Ovary (tissue), 9 donors: Measurements from ENCODE around the gene ARHGAP9. TPM values are rescaled to one million over a fixed set of nuclear protein-coding genes. Genes with fewer than 3 reads are reported as not detected.
"Not testable (repeated sequence)": the region's sequence is repeated elsewhere in the genome, so short reads cannot be mapped to it uniquely, and the experiment has no call there.

Source experiments
- DNase-seq, 5 donors: peaks; one replicate each; pipeline ENCODE4 v3.0.0-alpha.2; 2019 to 2020
- H3K27ac ChIP-seq, 2 donors: fragments of 200-600 bp; one replicate each; pipeline versions ENCODE4 v1.5.1 to v1.8.0; 2019 to 2022
- H3K27me3 ChIP-seq: fragments of 200-600 bp; one replicate; pipeline ENCODE4 v1.8.0; 2022
- H3K36me3 ChIP-seq: fragments of 200-600 bp; sonication (generic); one replicate; pipeline ENCODE4 v1.5.1; 2019
- H3K4me1 ChIP-seq: one replicate; pipeline ENCODE4 v1.8.1; 2013; ENCODE audit warnings: mild to moderate bottlenecking, moderate library complexity; ENCODE audit not compliant: insufficient read depth
- H3K4me3 ChIP-seq: fragments of 200-600 bp; sonication (generic); one replicate; pipeline ENCODE4 v1.5.1; 2017
- H3K9me3 ChIP-seq, 2 donors: fragments of 200-600 bp in 1 of 2; sonication (generic) in 1 of 2; one replicate each; pipeline versions ENCODE4 v1.5.1 to v1.8.1; 2013 to 2019; ENCODE audit warnings: mild to moderate bottlenecking in 1 of 2, moderate library complexity in 1 of 2
- EP300 ChIP-seq: sonication (generic); formaldehyde crosslinking; IDR thresholded peaks from one replicate; pipeline ENCODE4 v1.6.1; 2017; ENCODE audit warnings: antibody characterized with exemption
- POLR2A ChIP-seq: fragments of 450-650 bp; IDR thresholded peaks from one replicate; pipeline ENCODE4 v1.6.1; 2017; ENCODE audit warnings: antibody characterized with exemption, mild to moderate bottlenecking, moderate library complexity
- WGBS, 3 donors: extraction: QIAGEN DNeasy Blood & Tissue Kit in 1 of 3; methylation state at CpG; one replicate each; pipeline versions ENCODE4 v1.1.5 to v1.1.7; 2013 to 2017; 5-methylcytosine and 5-hydroxymethylcytosine counted together
- intact Hi-C, 4 donors: fragments of 100-400 bp; cut with DNase I; formaldehyde crosslinking; loops; one replicate each; pipeline versions ENCODE4 v1.11.0 to v1.15.1; 2022 to 2023
- microRNA counts: library from miRNA; unstranded; fragments of <30 nt; microRNA quantifications from one replicate; lab custom pipeline; 2016
- microRNA-seq, 3 donors: library from miRNA; unstranded; fragments of <30 nt; microRNA quantifications; one replicate each; pipeline versions ENCODE4 to v1.2.0, GENCODE V29; 2019 to 2020
- polyA plus RNA-seq, 2 donors: library from polyadenylated mRNA; stranded (reverse); fragments of 200-250 nt in 1 of 2; fragments of 350-450 nt in 1 of 2; fragmentation: Illumina TruSeq in 1 of 2; extraction: RNeasy Lipid Tissue Mini Kit (QIAGEN cat#74804) in 1 of 2; gene quantifications; one replicate each; pipeline ENCODE4 v1.2.3, GENCODE V29; 2013 to 2014
- small RNA-seq: library from RNA; depleted of rRNA; stranded (forward); fragments of <200 nt; gene quantifications from one replicate; pipeline ENCODE3, GENCODE V24; 2016
- total RNA-seq, 7 donors: library from RNA; depleted of rRNA in 2 of 7; stranded (reverse); fragments of >200 nt in 2 of 7; fragmentation: NEBNext Ultra II Directional in 3 of 7; extraction: Animal tissue kit (Norgen Biotek cat#: 25700) in 3 of 7; gene quantifications; one replicate each; pipeline versions ENCODE4 v1.1.0 to v1.2.4, GENCODE V29; 2016 to 2023
- TF ChIP-seq, protein P1 (sequence below), 3 donors: fragments of 450-650 bp in 2 of 3; fragments of 200-600 bp in 1 of 3; IDR thresholded peaks; one replicate each; pipeline versions ENCODE4 v1.5.1 to v1.8.0; 2016 to 2022; ENCODE audit warnings: antibody characterized with exemption in 3 of 3, mild to moderate bottlenecking in 1 of 3
- donor health status: DM: no; HTN: no; CAD: no; lungs with moderate emphysema.
- donor health status: DM: no; HTN: no; CAD: no.
- donor health status: Bipolar disorder and iron deficiency.
- donor health status: DM: yes; HTN: yes; CAD: no.
- donor health status: DM: no; HTN: no; CAD: no.
- donor health status: DM: yes; HTN: yes; CAD: no.

The ARHGAP9 gene
- total and polyA plus RNA-seq, 9 donors: 2.6 to 9.5 (median 4.2) TPM

DNA sequence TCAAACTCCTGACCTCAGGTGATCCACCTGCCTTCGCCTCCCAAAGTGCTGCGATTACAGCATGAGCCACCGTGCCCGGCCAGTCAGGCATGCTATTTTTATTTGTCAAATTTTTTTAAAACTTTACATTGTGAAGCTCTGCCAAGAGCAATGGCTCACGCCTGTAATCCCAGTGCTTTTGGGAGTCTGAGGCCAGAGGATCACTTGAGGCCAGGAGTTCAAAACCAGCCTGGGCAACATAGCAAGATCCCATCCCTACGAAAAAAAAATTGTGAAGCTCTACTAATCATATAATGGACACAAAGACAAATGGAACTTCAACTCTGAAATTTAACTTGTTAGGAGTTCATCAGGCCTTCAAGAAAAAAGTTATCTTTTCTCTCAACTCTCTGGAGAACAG, 50.7 kb downstream of the ARHGAP9 start:
- WGBS, 3 donors: 73 to 81% (median 76%) methylated on average over 6 of the region's 6 CpGs
- Histone ChIP-seq H3K4me1 (peaks cover 3% of the 10 kb centered on the region), H3K9me3 (no peaks in the 10 kb centered on the region), H3K36me3 (no peaks in the 10 kb centered on the region), H3K27ac (no peak overlapping the region), H3K27me3 (no peaks in the 10 kb centered on the region), H3K4me3 (no peak overlapping the region)
- DNase-seq: peak in 1 of 5 donors; percentile 15
- TF ChIP-seq, protein P1, sequence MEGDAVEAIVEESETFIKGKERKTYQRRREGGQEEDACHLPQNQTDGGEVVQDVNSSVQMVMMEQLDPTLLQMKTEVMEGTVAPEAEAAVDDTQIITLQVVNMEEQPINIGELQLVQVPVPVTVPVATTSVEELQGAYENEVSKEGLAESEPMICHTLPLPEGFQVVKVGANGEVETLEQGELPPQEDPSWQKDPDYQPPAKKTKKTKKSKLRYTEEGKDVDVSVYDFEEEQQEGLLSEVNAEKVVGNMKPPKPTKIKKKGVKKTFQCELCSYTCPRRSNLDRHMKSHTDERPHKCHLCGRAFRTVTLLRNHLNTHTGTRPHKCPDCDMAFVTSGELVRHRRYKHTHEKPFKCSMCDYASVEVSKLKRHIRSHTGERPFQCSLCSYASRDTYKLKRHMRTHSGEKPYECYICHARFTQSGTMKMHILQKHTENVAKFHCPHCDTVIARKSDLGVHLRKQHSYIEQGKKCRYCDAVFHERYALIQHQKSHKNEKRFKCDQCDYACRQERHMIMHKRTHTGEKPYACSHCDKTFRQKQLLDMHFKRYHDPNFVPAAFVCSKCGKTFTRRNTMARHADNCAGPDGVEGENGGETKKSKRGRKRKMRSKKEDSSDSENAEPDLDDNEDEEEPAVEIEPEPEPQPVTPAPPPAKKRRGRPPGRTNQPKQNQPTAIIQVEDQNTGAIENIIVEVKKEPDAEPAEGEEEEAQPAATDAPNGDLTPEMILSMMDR (IDR thresholded peaks at IDR 0.05): no peak
- TF ChIP-seq POLR2A: no peak
- no peak for TF ChIP-seq EP300
- intact Hi-C loops: no loop called here

DNA sequence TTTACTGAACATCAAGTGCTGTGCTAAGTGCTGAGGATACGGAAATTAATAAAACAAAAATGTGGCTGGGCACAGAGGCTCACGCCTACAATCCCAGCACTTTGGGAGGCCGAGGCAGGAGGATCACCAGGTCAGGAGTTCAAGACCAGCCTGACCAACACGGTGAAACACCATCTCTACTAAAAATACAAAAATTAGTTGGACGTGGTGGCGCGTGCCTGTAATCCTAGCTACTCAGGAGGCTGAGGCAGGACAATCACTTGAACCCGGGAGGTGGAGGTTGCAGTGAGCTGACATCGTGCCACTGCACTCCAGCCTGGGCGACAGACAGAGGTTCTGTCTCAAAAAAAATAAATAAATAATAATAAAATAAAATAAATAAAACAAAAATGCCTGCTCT, 52.7 kb downstream of the ARHGAP9 start:
- H3K4me1 ChIP-seq, H3K36me3 ChIP-seq, intact Hi-C loops, DNase-seq, H3K9me3 ChIP-seq, H3K4me3 ChIP-seq, H3K27ac ChIP-seq, H3K27me3 ChIP-seq: not testable (repeated sequence)
- 90 to 94% (median 94%) methylated on average over 10 of the region's 10 CpGs for WGBS, 3 donors

MicroRNA genes within 50 kb of the gene (microRNA counts, 767-probe panel; counts per million panel counts)
- 530 counts per million, percentile 78 among the panel's probes with 10 or more counts for microRNA hsa-miR-616-3p (lab: Ali Mortazavi, UCI)

Small RNA genes lying within 50 kb of the gene (microRNA-seq; reads per million reads assigned to microRNA genes)
- gene MIR616 (0 to 0.95 (median 0.36) reads per million in 3 donors), gene MIR6758 (0 reads per million in 3 donors)

Small RNA genes lying within 50 kb of the gene (small RNA-seq; reads per million reads assigned to genes)
- not detected for gene MIR616

Other genes starting within 250 kb of the ARHGAP9 start
- gene STAC3, start 228.7 kb downstream of the ARHGAP9 start, total RNA-seq: 1 to 10 TPM in 6 of 7 donors, under 1 TPM in 1; 0.66 to 2.3 (median 1.8) TPM
- 1 to 10 TPM in 1 of 2 donors, under 1 TPM in 1; 0.77 to 2.9 TPM for gene STAC3, start 228.7 kb downstream of the ARHGAP9 start, polyA plus RNA-seq
- 10 to 100 TPM; 24.3 to 81.4 (median 65.6) TPM for gene R3HDM2, start 48.8 kb downstream of the ARHGAP9 start, total RNA-seq
- gene R3HDM2, start 48.8 kb downstream of the ARHGAP9 start, polyA plus RNA-seq: 10 to 100 TPM; 33.5 to 66.9 TPM
- under 1 TPM in 2 of 7 donors, not detected in 5; 0.12 to 0.27 TPM for gene INHBC, start 45.1 kb downstream of the ARHGAP9 start, total RNA-seq
- under 1 TPM; 0.07 to 0.12 TPM for gene INHBC, start 45.1 kb downstream of the ARHGAP9 start, polyA plus RNA-seq
- not detected for gene INHBE, start 24.6 kb downstream of the ARHGAP9 start, total RNA-seq
- gene INHBE, start 24.6 kb downstream of the ARHGAP9 start, polyA plus RNA-seq: not detected
- gene GLI1, start 20.1 kb downstream of the ARHGAP9 start, total RNA-seq: 1 to 10 TPM in 2 of 7 donors, under 1 TPM in 4, not detected in 1; 0.48 to 4.1 (median 0.74) TPM
- gene GLI1, start 20.1 kb downstream of the ARHGAP9 start, polyA plus RNA-seq: 1 to 10 TPM; 2.2 to 4.1 TPM
- gene MARS1, start 8.2 kb upstream of the ARHGAP9 start, total RNA-seq: 100 to 1,000 TPM in 2 of 7 donors, 10 to 100 TPM in 5; 21.1 to 479 (median 66.4) TPM
- gene MARS1, start 8.2 kb upstream of the ARHGAP9 start, polyA plus RNA-seq: 10 to 100 TPM; 30.8 to 87.4 TPM
- gene DDIT3, start 40.6 kb upstream of the ARHGAP9 start, total RNA-seq: 10 to 100 TPM; 22.1 to 84.9 (median 29.2) TPM
- gene DDIT3, start 40.6 kb upstream of the ARHGAP9 start, polyA plus RNA-seq: 10 to 100 TPM; 34.9 to 62.1 TPM
- gene MBD6, start 43.0 kb upstream of the ARHGAP9 start, total RNA-seq: 100 to 1,000 TPM in 2 of 7 donors, 10 to 100 TPM in 5; 25.2 to 122 (median 79.7) TPM
- 10 to 100 TPM; 18.1 to 35.0 TPM for gene MBD6, start 43.0 kb upstream of the ARHGAP9 start, polyA plus RNA-seq
- gene DCTN2, start 67.3 kb upstream of the ARHGAP9 start, total RNA-seq: 100 to 1,000 TPM in 1 of 7 donors, 10 to 100 TPM in 6; 70.7 to 100 (median 97.4) TPM
- 100 to 1,000 TPM; 128 to 226 TPM for gene DCTN2, start 67.3 kb upstream of the ARHGAP9 start, polyA plus RNA-seq
- under 1 TPM in 6 of 7 donors, not detected in 1; 0.08 to 0.48 (median 0.30) TPM for gene KIF5A, start 70.2 kb upstream of the ARHGAP9 start, total RNA-seq
- under 1 TPM; 0.15 to 0.48 TPM for gene KIF5A, start 70.2 kb upstream of the ARHGAP9 start, polyA plus RNA-seq
- gene PIP4K2C, start 111.3 kb upstream of the ARHGAP9 start, total RNA-seq: 10 to 100 TPM; 16.9 to 30.4 (median 21.2) TPM
- gene PIP4K2C, start 111.3 kb upstream of the ARHGAP9 start, polyA plus RNA-seq: 10 to 100 TPM; 13.1 to 42.0 TPM
- gene DTX3, start 125.0 kb upstream of the ARHGAP9 start, total RNA-seq: 10 to 100 TPM; 50.0 to 75.2 (median 57.8) TPM
- gene DTX3, start 125.0 kb upstream of the ARHGAP9 start, polyA plus RNA-seq: 10 to 100 TPM; 37.9 to 56.2 TPM
- 10 to 100 TPM; 22.1 to 48.4 (median 37.1) TPM for gene ARHGEF25, start 131.6 kb upstream of the ARHGAP9 start, total RNA-seq
- 10 to 100 TPM; 47.4 to 48.8 TPM for gene ARHGEF25, start 131.6 kb upstream of the ARHGAP9 start, polyA plus RNA-seq
- gene B4GALNT1, start 153.3 kb upstream of the ARHGAP9 start, total RNA-seq: 1 to 10 TPM in 1 of 7 donors, under 1 TPM in 6; 0.28 to 1.5 (median 0.56) TPM
- gene B4GALNT1, start 153.3 kb upstream of the ARHGAP9 start, polyA plus RNA-seq: 1 to 10 TPM in 1 of 2 donors, under 1 TPM in 1; 0.22 to 1.3 TPM
- 100 to 1,000 TPM; 128 to 227 (median 200) TPM for gene OS9, start 214.3 kb upstream of the ARHGAP9 start, total RNA-seq
- gene OS9, start 214.3 kb upstream of the ARHGAP9 start, polyA plus RNA-seq: 100 to 1,000 TPM; 197 to 387 TPM